ENCODE results near the gene ARHGEF7. TPM values are rescaled to one million over a fixed set of nuclear protein-coding genes. Genes with fewer than 3 reads are reported as not detected.

Gene ARHGEF7
- total and polyA plus RNA-seq, 2 experiments from 2014 or later, result 23.6 to 58.9 TPM

- TF ChIP-seq, protein P1, sequence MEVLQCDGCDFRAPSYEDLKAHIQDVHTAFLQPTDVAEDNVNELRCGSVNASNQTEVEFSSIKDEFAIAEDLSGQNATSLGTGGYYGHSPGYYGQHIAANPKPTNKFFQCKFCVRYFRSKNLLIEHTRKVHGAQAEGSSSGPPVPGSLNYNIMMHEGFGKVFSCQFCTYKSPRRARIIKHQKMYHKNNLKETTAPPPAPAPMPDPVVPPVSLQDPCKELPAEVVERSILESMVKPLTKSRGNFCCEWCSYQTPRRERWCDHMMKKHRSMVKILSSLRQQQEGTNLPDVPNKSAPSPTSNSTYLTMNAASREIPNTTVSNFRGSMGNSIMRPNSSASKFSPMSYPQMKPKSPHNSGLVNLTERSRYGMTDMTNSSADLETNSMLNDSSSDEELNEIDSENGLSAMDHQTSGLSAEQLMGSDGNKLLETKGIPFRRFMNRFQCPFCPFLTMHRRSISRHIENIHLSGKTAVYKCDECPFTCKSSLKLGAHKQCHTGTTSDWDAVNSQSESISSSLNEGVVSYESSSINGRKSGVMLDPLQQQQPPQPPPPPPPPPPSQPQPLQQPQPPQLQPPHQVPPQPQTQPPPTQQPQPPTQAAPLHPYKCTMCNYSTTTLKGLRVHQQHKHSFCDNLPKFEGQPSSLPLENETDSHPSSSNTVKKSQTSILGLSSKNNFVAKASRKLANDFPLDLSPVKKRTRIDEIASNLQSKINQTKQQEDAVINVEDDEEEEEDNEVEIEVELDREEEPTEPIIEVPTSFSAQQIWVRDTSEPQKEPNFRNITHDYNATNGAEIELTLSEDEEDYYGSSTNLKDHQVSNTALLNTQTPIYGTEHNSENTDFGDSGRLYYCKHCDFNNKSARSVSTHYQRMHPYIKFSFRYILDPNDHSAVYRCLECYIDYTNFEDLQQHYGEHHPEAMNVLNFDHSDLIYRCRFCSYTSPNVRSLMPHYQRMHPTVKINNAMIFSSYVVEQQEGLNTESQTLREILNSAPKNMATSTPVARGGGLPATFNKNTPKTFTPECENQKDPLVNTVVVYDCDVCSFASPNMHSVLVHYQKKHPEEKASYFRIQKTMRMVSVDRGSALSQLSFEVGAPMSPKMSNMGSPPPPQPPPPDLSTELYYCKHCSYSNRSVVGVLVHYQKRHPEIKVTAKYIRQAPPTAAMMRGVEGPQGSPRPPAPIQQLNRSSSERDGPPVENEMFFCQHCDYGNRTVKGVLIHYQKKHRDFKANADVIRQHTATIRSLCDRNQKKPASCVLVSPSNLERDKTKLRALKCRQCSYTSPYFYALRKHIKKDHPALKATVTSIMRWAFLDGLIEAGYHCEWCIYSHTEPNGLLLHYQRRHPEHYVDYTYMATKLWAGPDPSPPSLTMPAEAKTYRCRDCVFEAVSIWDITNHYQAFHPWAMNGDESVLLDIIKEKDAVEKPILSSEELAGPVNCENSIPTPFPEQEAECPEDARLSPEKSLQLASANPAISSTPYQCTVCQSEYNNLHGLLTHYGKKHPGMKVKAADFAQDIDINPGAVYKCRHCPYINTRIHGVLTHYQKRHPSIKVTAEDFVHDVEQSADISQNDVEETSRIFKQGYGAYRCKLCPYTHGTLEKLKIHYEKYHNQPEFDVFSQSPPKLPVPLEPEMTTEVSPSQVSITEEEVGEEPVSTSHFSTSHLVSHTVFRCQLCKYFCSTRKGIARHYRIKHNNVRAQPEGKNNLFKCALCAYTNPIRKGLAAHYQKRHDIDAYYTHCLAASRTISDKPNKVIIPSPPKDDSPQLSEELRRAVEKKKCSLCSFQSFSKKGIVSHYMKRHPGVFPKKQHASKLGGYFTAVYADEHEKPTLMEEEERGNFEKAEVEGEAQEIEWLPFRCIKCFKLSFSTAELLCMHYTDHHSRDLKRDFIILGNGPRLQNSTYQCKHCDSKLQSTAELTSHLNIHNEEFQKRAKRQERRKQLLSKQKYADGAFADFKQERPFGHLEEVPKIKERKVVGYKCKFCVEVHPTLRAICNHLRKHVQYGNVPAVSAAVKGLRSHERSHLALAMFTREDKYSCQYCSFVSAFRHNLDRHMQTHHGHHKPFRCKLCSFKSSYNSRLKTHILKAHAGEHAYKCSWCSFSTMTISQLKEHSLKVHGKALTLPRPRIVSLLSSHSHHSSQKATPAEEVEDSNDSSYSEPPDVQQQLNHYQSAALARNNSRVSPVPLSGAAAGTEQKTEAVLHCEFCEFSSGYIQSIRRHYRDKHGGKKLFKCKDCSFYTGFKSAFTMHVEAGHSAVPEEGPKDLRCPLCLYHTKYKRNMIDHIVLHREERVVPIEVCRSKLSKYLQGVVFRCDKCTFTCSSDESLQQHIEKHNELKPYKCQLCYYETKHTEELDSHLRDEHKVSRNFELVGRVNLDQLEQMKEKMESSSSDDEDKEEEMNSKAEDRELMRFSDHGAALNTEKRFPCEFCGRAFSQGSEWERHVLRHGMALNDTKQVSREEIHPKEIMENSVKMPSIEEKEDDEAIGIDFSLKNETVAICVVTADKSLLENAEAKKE (CRISPR knock-in tag; IDR thresholded peaks at IDR 0.05), result no peak
- TF ChIP-seq CREB1 (CRISPR knock-in tag; IDR thresholded peaks at IDR 0.05; ENCODE audit: low read depth), result no peak
- no peak for TF ChIP-seq EZH2phosphoT487 (IDR thresholded peaks at IDR 0.05; ENCODE audit: unreplicated experiment)
- no peak for TF ChIP-seq EZH2 (IDR thresholded peaks at IDR 0.05; ENCODE audit: low read depth, unreplicated experiment)
- TF ChIP-seq NANOG (IDR thresholded peaks at IDR 0.05; ENCODE audit: borderline replicate concordance), result no peak
- TF ChIP-seq JUNB (IDR thresholded peaks at IDR 0.05; ENCODE audit: unreplicated experiment), result no peak
- no peak for TF ChIP-seq POLR2AphosphoS5 (IDR thresholded peaks at IDR 0.05; ENCODE audit: low read depth)
- TF ChIP-seq, protein P2, sequence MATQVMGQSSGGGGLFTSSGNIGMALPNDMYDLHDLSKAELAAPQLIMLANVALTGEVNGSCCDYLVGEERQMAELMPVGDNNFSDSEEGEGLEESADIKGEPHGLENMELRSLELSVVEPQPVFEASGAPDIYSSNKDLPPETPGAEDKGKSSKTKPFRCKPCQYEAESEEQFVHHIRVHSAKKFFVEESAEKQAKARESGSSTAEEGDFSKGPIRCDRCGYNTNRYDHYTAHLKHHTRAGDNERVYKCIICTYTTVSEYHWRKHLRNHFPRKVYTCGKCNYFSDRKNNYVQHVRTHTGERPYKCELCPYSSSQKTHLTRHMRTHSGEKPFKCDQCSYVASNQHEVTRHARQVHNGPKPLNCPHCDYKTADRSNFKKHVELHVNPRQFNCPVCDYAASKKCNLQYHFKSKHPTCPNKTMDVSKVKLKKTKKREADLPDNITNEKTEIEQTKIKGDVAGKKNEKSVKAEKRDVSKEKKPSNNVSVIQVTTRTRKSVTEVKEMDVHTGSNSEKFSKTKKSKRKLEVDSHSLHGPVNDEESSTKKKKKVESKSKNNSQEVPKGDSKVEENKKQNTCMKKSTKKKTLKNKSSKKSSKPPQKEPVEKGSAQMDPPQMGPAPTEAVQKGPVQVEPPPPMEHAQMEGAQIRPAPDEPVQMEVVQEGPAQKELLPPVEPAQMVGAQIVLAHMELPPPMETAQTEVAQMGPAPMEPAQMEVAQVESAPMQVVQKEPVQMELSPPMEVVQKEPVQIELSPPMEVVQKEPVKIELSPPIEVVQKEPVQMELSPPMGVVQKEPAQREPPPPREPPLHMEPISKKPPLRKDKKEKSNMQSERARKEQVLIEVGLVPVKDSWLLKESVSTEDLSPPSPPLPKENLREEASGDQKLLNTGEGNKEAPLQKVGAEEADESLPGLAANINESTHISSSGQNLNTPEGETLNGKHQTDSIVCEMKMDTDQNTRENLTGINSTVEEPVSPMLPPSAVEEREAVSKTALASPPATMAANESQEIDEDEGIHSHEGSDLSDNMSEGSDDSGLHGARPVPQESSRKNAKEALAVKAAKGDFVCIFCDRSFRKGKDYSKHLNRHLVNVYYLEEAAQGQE (IDR thresholded peaks at IDR 0.05; ENCODE audit: unreplicated experiment), result no peak
These were observed 207.1 kb downstream of the ARHGEF7 start (continued) for GRCh38 chr13:111322001-111322915.

Data from GM23338 (cell line).